Astrocyte (in vitro differentiated cells and primary cell): ENCODE measurements around the gene LAYN. TPM values are rescaled to one million over a fixed set of nuclear protein-coding genes. Genes with fewer than 3 reads are reported as not detected.

ENCODE experiments used
- DNase-seq: peaks from one replicate; pipeline ENCODE4 v3.0.0-alpha.2; 2010; ENCODE audit warnings: low read depth
- FAIRE-seq: peaks from 2 replicates; lab custom pipeline; 2011; peaks lifted over from hg19 to GRCh38; lab: Jason Lieb, UNC
- H2AFZ ChIP-seq: 2 replicates; pipeline ENCODE4 v1.6.0; 2012; ENCODE audit warnings: low read depth, low read length, inconsistent platforms
- H3K27ac ChIP-seq: 2 replicates; pipeline ENCODE4 v1.5.1; 2011; ENCODE audit warnings: low read depth, low read length, inconsistent platforms
- H3K27me3 ChIP-seq: 2 replicates; pipeline ENCODE4 v1.6.0; 2011; ENCODE audit warnings: low read length, inconsistent platforms; ENCODE audit not compliant: insufficient read depth
- H3K36me3 ChIP-seq: 2 replicates; pipeline ENCODE4 v1.5.1; 2011; ENCODE audit warnings: low read length, inconsistent platforms; ENCODE audit not compliant: insufficient read depth
- H3K4me1 ChIP-seq: 2 replicates; pipeline ENCODE4 v1.5.1; 2011; ENCODE audit warnings: low read length, inconsistent platforms; ENCODE audit not compliant: insufficient read depth
- H3K4me2 ChIP-seq: 2 replicates; pipeline ENCODE4 v1.6.0; 2012; ENCODE audit warnings: low read length, inconsistent platforms
- H3K4me3 ChIP-seq: 2 replicates; pipeline ENCODE4 v1.5.1; 2011; ENCODE audit warnings: low read depth, mild to moderate bottlenecking, low read length, inconsistent platforms; ENCODE audit not compliant: insufficient read depth
- H3K79me2 ChIP-seq: 2 replicates; pipeline ENCODE4 v1.6.0; 2012; ENCODE audit warnings: mild to moderate bottlenecking, low read length, inconsistent platforms; ENCODE audit not compliant: insufficient read depth
- H3K9ac ChIP-seq: 2 replicates; pipeline ENCODE4 v1.6.0; 2012; ENCODE audit warnings: mild to moderate bottlenecking, low read length, inconsistent platforms
- H3K9me3 ChIP-seq: 2 replicates; pipeline ENCODE4 v1.5.1; 2012; ENCODE audit warnings: low read depth, mild to moderate bottlenecking, low read length, inconsistent platforms; ENCODE audit not compliant: insufficient read depth
- H4K20me1 ChIP-seq: 2 replicates; pipeline ENCODE4 v1.6.0; 2012; ENCODE audit warnings: low read length, inconsistent platforms; ENCODE audit not compliant: insufficient read depth
- H3K27ac Mint-ChIP-seq: one replicate; pipeline ENCODE4 v1.8.0; 2021; ENCODE audit warnings: mild to moderate bottlenecking, mixed read lengths; ENCODE audit not compliant: unreplicated experiment
- H3K27me3 Mint-ChIP-seq: one replicate; pipeline ENCODE4 v1.8.0; 2021; ENCODE audit warnings: low read depth, mixed read lengths; ENCODE audit not compliant: unreplicated experiment
- H3K36me3 Mint-ChIP-seq: one replicate; pipeline ENCODE4 v1.8.0; 2021; ENCODE audit warnings: low read depth, mixed read lengths; ENCODE audit not compliant: unreplicated experiment
- H3K4me1 Mint-ChIP-seq: one replicate; pipeline ENCODE4 v1.8.0; 2021; ENCODE audit warnings: low read depth, mixed read lengths; ENCODE audit not compliant: unreplicated experiment
- H3K4me3 Mint-ChIP-seq: one replicate; pipeline ENCODE4 v1.8.0; 2021; ENCODE audit warnings: mild to moderate bottlenecking, moderate library complexity, mixed read lengths; ENCODE audit not compliant: unreplicated experiment
- H3K9me3 Mint-ChIP-seq: one replicate; pipeline ENCODE4 v1.8.0; 2021; ENCODE audit warnings: mild to moderate bottlenecking, mixed read lengths; ENCODE audit not compliant: unreplicated experiment
- CTCF ChIP-seq: IDR thresholded peaks from 2 replicates; pipeline ENCODE4 v1.5.1; 2011; ENCODE audit warnings: low read depth, mild to moderate bottlenecking, inconsistent platforms, low read length, moderate library complexity; ENCODE audit not compliant: insufficient read depth
- EZH2 ChIP-seq: IDR thresholded peaks from 2 replicates; pipeline ENCODE4 v1.6.1; 2012; ENCODE audit warnings: mild to moderate bottlenecking, low read length, inconsistent platforms; ENCODE audit not compliant: insufficient read depth
- total RNA-seq: library from RNA; stranded (reverse); gene quantifications from 2 replicates; pipeline ENCODE4 v1.2.1, GENCODE V29; 2021

LAYN gene
- total RNA-seq, 1 donor from 2014 or later: 54.5 TPM

GRCh38 chr11:111582163-111582562 is 41.6 kb downstream of the LAYN start:
- Histone ChIP-seq H2AFZ (no peak overlapping the region), H3K27me3 (no peaks in the 10 kb centered on the region), H3K4me2 (no peak overlapping the region), H3K9ac (no peak overlapping the region), H3K4me3 (no peak overlapping the region), H3K79me2 (no peaks in the 10 kb centered on the region), H3K36me3 (no peaks in the 10 kb centered on the region), H4K20me1 (no peaks in the 10 kb centered on the region), H3K27ac (no peak overlapping the region), H3K9me3 (no peaks in the 10 kb centered on the region), H3K4me1 (peaks cover 7% of the 10 kb centered on the region)
- Mint-ChIP-seq H3K9me3 (no peaks in the 10 kb centered on the region), H3K27ac (no peak overlapping the region), H3K4me3 (no peak overlapping the region), H3K27me3 (no peaks in the 10 kb centered on the region), H3K36me3 (no peaks in the 10 kb centered on the region), H3K4me1 (no peaks in the 10 kb centered on the region)
- TF ChIP-seq CTCF: no peak
- no peak for TF ChIP-seq EZH2
- DNase-seq: no peak
- no peak for FAIRE-seq

- Mint-ChIP-seq H3K27ac (no peak overlapping the region), H3K9me3 (no peaks in the 10 kb centered on the region), H3K36me3 (no peaks in the 10 kb centered on the region), H3K4me1 (no peaks in the 10 kb centered on the region), H3K27me3 (no peaks in the 10 kb centered on the region), H3K4me3 (no peak overlapping the region)
- H3K9ac ChIP-seq: no peak overlapping the region
- no peak overlapping the region for H3K4me3 ChIP-seq
- FAIRE-seq (no peak), DNase-seq (no peak)
- no peak overlapping the region for H3K4me2 ChIP-seq
- no peak for TF ChIP-seq EZH2
- TF ChIP-seq CTCF: no peak
- no peaks in the 10 kb centered on the region for H3K27me3 ChIP-seq
- H4K20me1 ChIP-seq: no peaks in the 10 kb centered on the region
- no peak overlapping the region for H2AFZ ChIP-seq
- H3K9me3 ChIP-seq: no peaks in the 10 kb centered on the region
- H3K27ac ChIP-seq: no peak overlapping the region
- peaks cover 7% of the 10 kb centered on the region for H3K4me1 ChIP-seq
- no peaks in the 10 kb centered on the region for H3K36me3 ChIP-seq
- no peaks in the 10 kb centered on the region for H3K79me2 ChIP-seq
Observed at GRCh38 chr11:111582881-111583280, 42.4 kb downstream of the LAYN start.

GRCh38 chr11:111585371-111585770 is 44.9 kb downstream of the LAYN start:
- no peaks in the 10 kb centered on the region for H3K4me1 Mint-ChIP-seq
- Histone ChIP-seq H3K9ac (no peak overlapping the region), H2AFZ (peak overlapping the region; percentile 42), H3K4me3 (no peak overlapping the region), H3K4me1 (peaks cover 7% of the 10 kb centered on the region), H3K36me3 (no peaks in the 10 kb centered on the region), H3K27me3 (no peaks in the 10 kb centered on the region), H4K20me1 (no peaks in the 10 kb centered on the region), H3K9me3 (no peaks in the 10 kb centered on the region), H3K4me2 (peak overlapping the region; percentile 37), H3K27ac (peak overlapping the region; percentile 25), H3K79me2 (no peaks in the 10 kb centered on the region)
- TF ChIP-seq EZH2 (no peak), CTCF (no peak)
- FAIRE-seq: peak; percentile 26
- H3K27me3 Mint-ChIP-seq: peaks cover 2% of the 10 kb centered on the region
- H3K27ac Mint-ChIP-seq: peak overlapping the region; percentile 23
- DNase-seq: peak; percentile 79
- peaks cover 4% of the 10 kb centered on the region for H3K9me3 Mint-ChIP-seq
- H3K4me3 Mint-ChIP-seq: peak overlapping the region; percentile 9
- no peaks in the 10 kb centered on the region for H3K36me3 Mint-ChIP-seq
